ENCODE results near the gene NME3.
A peak's percentile ranks its signal among the peaks of the same experiment; 100 is the strongest.

NME3 gene

DNA sequence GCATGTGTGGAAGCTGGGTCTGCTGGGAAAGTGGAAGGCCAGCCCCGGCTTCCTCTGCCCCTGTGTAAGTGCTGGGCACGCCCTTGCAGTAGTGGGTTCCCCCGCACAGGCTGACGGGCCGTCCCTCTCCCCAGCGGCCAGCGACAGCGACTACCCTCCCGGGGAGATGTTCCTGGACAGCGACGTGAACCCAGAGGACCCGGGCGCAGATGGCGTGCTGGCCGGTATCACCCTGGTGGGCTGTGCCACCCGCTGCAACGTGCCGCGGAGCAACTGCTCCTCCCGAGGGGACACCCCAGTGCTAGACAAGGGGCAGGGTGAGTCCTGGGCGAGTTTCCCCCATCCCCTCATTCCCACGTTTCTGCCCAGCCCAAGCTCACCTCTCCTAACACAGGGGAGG is 5.5 kb downstream of the NME3 start:
- DNase-seq (ENCODE audit: low read depth, low spot score): no peak
- no peak for TF ChIP-seq CTCF (IDR thresholded peaks at IDR 0.05; ENCODE audit: low read depth, low read length)
- in situ Hi-C loops (cut with HindIII; ENCODE audit: low sequenced_read_pairs): no loop called here
- no peak overlapping the region for H3K4me3 ChIP-seq (ENCODE audit: low read depth, low read length)

DNA sequence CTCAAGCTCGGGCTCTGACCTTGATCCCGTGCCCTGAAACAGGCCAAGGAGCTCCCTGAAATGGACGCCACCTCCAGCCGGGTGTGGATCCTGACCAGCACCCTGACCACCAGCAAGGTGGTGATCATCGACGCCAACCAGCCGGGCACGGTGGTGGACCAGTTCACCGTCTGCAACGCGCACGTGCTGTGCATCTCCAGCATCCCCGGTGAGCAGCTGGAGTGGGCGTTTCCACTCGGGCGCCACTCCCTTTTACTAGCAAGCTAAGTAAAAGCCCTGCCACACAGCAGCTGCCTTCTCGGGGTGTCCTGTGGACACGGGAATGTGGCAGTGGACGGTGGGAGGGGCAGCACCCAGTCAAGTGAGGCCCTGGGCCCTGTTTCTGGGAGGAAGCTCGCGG is 6.4 kb downstream of the NME3 start:
- in situ Hi-C loops (cut with HindIII; ENCODE audit: low sequenced_read_pairs): no loop called here
- TF ChIP-seq CTCF (IDR thresholded peaks at IDR 0.05; ENCODE audit: low read depth, low read length): no peak
- DNase-seq (ENCODE audit: low read depth, low spot score): no peak
- H3K4me3 ChIP-seq (ENCODE audit: low read depth, low read length): no peak overlapping the region

GRCh38 chr16:1763521-1764511 is 7.5 kb downstream of the NME3 start:
- TF ChIP-seq CTCF (IDR thresholded peaks at IDR 0.05; ENCODE audit: low read depth, low read length): peak; percentile 66
- peak; percentile 45 for DNase-seq (ENCODE audit: low read depth, low spot score)
- in situ Hi-C loops (cut with HindIII; ENCODE audit: low sequenced_read_pairs): no loop called here
- H3K4me3 ChIP-seq (ENCODE audit: low read depth, low read length): no peak overlapping the region

- no peak overlapping the region for H3K4me3 ChIP-seq (ENCODE audit: low read depth, low read length)
- no peak for DNase-seq (ENCODE audit: low read depth, low spot score)
- no peak for TF ChIP-seq CTCF (IDR thresholded peaks at IDR 0.05; ENCODE audit: low read depth, low read length)
- in situ Hi-C loops (cut with HindIII; ENCODE audit: low sequenced_read_pairs): no loop called here
These were observed 8.3 kb downstream of the NME3 start for GRCh38 chr16:1762879-1763520.

GRCh38 chr16:1762196-1762878 is 9.0 kb downstream of the NME3 start:
- in situ Hi-C loops (cut with HindIII; ENCODE audit: low sequenced_read_pairs): no loop called here

More at GRCh38 chr16:1762196-1762878, 9.0 kb downstream of the NME3 start:
- DNase-seq (ENCODE audit: low read depth, low spot score): no peak
- no peak for TF ChIP-seq CTCF (IDR thresholded peaks at IDR 0.05; ENCODE audit: low read depth, low read length)
- no peak overlapping the region for H3K4me3 ChIP-seq (ENCODE audit: low read depth, low read length)
